ENCODE results near the gene CAPN8.

DNA sequence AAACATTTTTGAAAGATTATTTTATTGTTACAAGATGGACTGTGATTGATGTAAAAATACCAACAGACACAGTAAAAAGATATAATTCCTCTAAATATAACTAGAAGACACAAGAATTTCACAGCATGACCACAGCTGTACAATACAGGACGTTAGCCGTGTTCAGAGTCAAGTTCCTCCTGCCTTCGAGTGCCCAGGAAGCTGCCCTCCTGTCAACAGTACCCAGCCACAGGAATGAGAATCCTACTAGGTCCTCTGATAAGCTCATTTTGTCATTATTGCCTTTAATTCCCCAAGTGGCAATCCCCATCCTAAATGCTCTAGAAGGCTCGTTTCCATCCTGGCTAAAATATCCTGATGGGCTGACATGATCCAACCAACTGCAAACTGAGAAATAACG, 30.4 kb upstream of the CAPN8 start:
- TF ChIP-seq, protein P1, sequence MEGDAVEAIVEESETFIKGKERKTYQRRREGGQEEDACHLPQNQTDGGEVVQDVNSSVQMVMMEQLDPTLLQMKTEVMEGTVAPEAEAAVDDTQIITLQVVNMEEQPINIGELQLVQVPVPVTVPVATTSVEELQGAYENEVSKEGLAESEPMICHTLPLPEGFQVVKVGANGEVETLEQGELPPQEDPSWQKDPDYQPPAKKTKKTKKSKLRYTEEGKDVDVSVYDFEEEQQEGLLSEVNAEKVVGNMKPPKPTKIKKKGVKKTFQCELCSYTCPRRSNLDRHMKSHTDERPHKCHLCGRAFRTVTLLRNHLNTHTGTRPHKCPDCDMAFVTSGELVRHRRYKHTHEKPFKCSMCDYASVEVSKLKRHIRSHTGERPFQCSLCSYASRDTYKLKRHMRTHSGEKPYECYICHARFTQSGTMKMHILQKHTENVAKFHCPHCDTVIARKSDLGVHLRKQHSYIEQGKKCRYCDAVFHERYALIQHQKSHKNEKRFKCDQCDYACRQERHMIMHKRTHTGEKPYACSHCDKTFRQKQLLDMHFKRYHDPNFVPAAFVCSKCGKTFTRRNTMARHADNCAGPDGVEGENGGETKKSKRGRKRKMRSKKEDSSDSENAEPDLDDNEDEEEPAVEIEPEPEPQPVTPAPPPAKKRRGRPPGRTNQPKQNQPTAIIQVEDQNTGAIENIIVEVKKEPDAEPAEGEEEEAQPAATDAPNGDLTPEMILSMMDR (IDR thresholded peaks at IDR 0.05; ENCODE audit: low read depth, low read length, missing input control) = no peak
- TF ChIP-seq RAD21 (IDR thresholded peaks at IDR 0.05) (no peak), YY1 (IDR thresholded peaks at IDR 0.05) (no peak)
- TF ChIP-seq, protein P2, sequence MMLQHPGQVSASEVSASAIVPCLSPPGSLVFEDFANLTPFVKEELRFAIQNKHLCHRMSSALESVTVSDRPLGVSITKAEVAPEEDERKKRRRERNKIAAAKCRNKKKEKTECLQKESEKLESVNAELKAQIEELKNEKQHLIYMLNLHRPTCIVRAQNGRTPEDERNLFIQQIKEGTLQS (IDR thresholded peaks at IDR 0.05) = no peak
